Uterus (tissue), 2 donors: ENCODE measurements around the gene FNBP1.

ENCODE experiments used
- POLR2A ChIP-seq, 2 donors: fragments of 450-650 bp; IDR thresholded peaks; one replicate each; pipeline ENCODE4 v1.6.1; 2016; ENCODE audit warnings: antibody characterized with exemption in 2 of 2, mild to moderate bottlenecking in 1 of 2, moderate library complexity in 1 of 2
- TF ChIP-seq, protein P1 (sequence below), 4 experiments: fragments of 200-600 bp in 2 of 4; fragments of 450-650 bp in 2 of 4; sonication (generic) in 2 of 4; IDR thresholded peaks; one replicate each; pipeline ENCODE4 v1.5.1; 2016 to 2019; ENCODE audit warnings: antibody characterized with exemption in 4 of 4, mild to moderate bottlenecking in 2 of 4, moderate library complexity in 1 of 4

DNA sequence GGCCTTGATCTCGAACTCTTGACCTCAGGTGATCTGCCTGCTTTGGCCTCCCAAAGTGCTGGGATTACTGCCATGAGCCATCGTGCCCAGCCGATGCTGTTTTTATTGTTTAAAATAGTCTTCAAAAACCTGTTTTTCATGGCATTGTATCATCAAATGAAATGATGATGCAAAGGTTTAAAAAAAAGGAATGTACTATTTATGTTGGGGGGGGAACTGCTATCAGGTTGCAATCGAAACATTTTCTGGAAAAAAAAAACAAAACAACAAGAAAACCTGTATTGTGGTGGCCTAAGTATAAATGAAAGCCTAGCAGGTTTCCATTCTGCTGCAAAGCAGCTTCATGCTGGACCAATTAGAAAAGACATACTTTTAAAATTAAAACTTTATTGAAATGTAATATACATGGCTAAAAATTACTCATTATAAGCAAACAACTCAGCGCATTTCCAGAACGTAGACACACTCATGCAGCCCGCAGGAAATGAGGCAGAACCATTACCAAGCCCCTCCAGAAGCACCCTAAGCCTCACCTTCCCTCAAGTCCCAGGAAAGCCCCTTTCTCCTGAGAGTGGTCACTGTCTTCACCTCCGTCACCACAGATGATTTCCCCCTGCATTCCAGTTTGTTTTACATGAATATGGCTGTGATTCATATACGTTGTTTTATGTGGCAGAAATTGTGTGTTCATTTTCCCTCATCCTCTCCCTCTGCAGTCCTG is 29.7 kb upstream of the FNBP1 start:
- TF ChIP-seq, protein P1, sequence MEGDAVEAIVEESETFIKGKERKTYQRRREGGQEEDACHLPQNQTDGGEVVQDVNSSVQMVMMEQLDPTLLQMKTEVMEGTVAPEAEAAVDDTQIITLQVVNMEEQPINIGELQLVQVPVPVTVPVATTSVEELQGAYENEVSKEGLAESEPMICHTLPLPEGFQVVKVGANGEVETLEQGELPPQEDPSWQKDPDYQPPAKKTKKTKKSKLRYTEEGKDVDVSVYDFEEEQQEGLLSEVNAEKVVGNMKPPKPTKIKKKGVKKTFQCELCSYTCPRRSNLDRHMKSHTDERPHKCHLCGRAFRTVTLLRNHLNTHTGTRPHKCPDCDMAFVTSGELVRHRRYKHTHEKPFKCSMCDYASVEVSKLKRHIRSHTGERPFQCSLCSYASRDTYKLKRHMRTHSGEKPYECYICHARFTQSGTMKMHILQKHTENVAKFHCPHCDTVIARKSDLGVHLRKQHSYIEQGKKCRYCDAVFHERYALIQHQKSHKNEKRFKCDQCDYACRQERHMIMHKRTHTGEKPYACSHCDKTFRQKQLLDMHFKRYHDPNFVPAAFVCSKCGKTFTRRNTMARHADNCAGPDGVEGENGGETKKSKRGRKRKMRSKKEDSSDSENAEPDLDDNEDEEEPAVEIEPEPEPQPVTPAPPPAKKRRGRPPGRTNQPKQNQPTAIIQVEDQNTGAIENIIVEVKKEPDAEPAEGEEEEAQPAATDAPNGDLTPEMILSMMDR (IDR thresholded peaks at IDR 0.05): no peak
- no peak for TF ChIP-seq POLR2A (IDR thresholded peaks at IDR 0.05)
